NCI-H345 treated with DMSO at 0.1 percent for 48 hours (cell line): Measurements from ENCODE around the gene ING1.
"Not testable (repeated sequence)": the region's sequence is repeated elsewhere in the genome, so short reads cannot be mapped to it uniquely, and the experiment has no call there.

ENCODE experiments used
- DNase-seq: peaks from one replicate; lab custom pipeline; 2025; ENCODE audit not compliant: unreplicated experiment; lab: John Stamatoyannopoulos, UW

ING1 gene

GRCh38 chr13:110714797-110715394 lies 1.4 kb downstream of the ING1 start:
- peak; percentile 60 for DNase-seq

DNA sequence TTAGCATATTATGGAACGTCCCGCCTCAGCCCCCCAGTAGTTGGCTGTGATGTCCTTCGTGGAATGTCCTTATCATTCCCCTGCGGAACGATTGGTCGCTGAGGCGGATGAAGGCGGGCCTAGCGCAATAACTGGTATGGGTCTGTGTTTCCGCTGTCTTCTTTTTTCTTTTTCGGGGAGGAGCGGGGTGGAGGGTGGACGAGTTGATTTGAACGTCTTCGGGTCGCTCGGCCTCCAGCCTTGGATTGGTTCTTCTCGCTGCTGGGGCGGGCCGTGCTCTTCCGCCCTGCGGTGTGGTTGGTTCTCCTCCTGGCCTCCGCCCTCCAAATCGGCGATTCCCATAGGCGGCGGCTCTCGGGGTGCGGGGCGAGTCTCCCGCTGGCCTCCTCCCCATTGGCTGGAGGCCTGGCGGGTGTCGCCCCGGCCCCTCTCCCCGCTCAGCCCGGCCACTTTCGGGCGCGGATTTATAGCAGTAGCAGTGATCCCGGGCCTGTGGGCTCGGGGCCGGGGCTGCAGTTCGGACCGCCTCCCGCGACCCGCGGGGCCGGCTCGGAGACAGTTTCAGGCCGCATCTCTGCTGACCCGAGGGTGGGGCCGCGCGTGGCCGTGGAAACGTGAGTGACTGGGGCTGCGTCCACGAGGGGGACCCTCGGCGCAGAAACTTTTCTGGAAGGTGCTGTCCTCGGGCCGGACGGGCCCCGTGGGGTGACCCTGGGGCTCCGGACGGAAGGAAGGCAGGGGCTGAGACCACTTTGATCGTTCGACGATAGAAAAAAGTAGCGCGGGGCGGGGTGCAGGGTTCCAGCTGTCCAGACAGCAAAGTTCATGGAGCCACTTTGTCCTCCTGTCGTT lies 2.1 kb downstream of the ING1 start:
- peak; percentile 98 for DNase-seq

GRCh38 chr13:110716247-110716515 lies 2.7 kb downstream of the ING1 start:
- no peak for DNase-seq

DNA sequence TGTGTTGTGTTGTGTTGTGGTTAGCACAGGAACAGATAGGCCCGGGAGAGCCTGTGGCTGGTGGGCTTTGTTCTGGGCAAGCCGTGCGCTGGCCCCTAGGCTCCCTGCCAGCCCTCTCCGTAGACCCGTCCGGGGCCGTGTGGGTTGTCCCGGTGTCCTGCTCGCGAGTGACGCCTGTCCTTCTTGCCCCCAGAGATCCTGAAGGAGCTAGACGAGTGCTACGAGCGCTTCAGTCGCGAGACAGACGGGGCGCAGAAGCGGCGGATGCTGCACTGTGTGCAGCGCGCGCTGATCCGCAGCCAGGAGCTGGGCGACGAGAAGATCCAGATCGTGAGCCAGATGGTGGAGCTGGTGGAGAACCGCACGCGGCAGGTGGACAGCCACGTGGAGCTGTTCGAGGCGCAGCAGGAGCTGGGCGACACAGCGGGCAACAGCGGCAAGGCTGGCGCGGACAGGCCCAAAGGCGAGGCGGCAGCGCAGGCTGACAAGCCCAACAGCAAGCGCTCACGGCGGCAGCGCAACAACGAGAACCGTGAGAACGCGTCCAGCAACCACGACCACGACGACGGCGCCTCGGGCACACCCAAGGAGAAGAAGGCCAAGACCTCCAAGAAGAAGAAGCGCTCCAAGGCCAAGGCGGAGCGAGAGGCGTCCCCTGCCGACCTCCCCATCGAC lies 5.7 kb downstream of the ING1 start:
- DNase-seq, result no peak

- no peak for DNase-seq
Observed at GRCh38 chr13:110722971-110723370, 9.5 kb downstream of the ING1 start.

GRCh38 chr13:110723598-110723997 lies 10.1 kb downstream of the ING1 start:
- DNase-seq, result no peak

GRCh38 chr13:110726153-110726552 lies 12.7 kb downstream of the ING1 start:
- not testable (repeated sequence) for DNase-seq

DNA sequence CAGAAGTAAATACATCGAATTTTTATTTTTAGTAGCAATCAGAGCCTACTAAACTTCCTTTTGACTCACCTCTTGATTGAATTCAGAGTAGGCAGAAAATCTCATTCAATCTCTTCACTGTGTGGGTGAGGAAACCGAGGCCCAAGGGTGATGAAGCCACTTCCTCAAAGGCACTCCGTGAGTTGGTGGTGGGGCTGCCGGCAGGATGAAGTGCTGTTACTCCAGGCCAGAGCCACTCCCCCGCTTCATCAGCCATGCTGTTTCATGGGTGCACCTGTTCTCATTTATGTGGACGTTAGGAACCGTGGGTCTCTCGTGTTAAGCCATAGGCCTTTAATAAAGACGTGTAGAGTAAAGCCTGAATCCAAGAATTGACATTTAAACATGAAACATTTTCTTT lies 13.2 kb downstream of the ING1 start:
- no peak for DNase-seq

DNA sequence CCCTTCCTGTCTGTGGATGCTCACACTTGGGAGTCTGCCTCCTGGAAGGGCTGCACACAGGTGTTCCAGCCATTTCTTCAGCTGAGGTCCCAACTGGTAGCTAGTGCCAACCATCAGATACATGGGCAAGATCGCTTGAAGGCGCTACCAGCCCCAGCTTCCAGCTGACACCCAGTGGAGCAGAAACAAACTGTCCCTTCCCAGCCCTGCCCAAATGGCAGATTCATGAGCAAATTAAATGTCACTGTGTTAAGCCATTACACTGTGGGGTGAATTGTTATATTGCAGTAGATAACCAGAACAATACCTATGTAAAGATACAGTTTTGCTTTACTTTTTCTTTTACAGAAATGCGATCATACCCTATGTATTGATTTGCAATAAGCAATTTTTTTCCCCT lies 17.6 kb downstream of the ING1 start:
- DNase-seq, result no peak

GRCh38 chr13:110734561-110734960 lies 21.1 kb downstream of the ING1 start:
- no peak for DNase-seq

DNA sequence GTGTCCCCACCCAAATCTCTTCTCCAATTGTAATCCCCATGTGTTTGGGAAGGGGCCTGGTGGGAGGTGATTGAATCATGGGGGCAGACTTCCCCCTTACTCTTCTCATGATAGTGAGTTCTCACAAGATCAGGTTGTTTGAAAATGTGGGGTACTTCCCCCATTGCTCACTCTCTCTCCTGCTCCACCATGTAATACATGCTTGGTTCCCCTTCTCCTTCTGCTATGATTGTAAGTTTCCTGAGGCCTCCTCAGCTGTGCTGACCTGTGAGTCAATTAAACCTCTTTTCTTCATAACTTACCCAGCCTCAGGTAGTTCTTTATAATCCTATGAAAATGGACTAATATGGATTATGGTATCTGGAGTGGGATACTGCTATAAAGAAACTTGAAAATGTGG lies 24.1 kb downstream of the ING1 start:
- no peak for DNase-seq

- no peak for DNase-seq
Observed at GRCh38 chr13:110743687-110744086, 30.2 kb downstream of the ING1 start.

DNA sequence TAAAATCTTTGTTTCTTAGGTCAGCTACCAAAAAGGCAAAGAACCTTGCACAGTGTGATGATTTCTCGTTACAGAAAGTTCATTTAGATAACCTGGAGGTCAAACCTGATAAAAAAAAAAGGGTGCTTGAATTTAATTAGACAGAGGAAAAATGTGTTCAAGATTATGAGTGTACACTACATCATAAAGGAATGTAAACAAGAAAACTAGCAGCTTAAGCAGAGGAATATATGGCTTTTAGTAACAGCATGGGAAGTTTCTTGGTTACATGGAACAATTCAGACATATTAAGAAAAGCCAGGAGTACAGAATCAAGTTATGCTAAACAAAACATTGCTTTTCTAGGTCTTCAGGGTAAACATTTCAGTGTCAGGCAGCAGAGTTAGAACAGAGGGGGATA lies 32.9 kb downstream of the ING1 start:
- DNase-seq, result no peak

DNA sequence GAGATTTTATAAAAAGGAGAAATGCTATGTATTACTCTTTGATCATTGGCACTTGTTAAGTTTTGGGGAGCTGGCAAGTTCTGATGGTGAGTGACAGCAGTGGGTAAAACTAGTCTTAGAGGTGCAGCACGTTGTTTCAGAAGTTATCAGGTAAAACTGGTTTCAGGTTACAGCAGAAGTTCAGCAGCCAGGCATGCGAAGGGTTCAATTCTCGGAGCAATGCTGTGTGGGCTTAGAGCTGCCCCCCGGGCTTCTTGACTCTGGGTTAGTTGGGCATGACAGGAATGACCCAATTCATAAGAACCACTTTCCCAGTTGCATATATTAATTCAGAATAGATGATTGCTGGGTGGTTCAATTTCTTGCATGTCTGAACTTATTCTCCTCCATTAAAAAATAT lies 34.8 kb downstream of the ING1 start:
- DNase-seq, result no peak

DNA sequence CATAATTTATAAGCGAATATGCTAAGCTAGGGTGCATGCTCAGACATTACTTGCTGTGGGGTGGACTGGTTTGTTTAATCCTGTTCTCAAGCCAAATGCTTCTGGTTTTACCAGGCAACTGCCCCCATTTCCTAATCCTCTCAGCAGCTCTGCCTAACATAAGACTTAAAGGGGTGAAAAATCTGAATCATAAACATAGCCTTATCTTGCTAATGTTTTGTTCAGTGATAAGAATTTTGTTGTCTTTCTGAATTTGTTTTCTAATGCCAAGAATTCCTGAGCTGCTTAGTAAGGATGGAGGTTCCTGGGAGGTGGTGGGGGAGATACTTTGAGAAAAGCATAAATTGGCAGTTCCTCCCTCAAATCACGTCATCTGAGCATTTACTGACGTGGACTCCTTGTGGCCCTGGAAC lies 42.7 kb downstream of the ING1 start:
- no peak for DNase-seq

DNA sequence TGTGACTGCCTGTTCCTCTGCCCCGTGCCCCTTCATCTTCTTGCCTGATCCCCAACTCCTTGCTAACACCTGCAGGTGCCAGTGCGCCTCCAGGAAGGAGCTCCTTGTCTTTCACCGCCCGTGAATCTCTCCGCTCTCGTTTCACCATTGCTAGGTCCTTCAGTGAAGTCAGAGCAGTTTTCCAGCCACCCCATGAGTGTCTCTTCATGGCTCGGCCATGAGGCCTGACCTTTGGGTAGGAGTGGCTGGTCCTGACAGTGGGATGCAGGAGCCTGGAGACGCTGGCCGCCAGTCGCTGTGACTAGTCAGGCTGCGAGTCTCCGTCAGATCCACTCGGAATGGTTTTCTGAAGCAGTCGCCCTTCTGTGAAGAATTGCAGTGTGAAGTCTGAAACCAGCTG lies 43.8 kb downstream of the ING1 start:
- no peak for DNase-seq

GRCh38 chr13:110758195-110758805 lies 44.8 kb downstream of the ING1 start:
- no peak for DNase-seq

- DNase-seq, result no peak
Observed at GRCh38 chr13:110759710-110760109, 46.2 kb downstream of the ING1 start.

DNA sequence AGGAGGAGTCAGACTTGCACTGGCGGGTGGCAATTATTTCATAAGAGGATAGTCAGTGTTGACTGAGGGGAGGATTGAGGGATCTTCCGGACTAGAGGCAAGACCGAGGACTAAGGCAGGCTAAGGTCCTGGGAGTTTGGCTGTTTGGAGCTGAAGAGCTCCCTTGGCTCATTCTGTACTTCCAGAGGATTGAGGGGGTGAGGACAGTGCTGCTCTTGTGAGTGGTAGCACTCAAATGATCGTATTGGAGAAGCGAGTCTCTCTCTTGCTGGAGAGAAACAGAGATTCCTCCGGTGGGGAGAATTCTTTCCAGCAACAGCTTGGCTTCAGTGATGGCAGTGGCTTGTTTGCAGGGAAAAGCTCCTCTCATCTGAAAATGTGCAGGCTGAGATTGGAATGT lies 47.1 kb downstream of the ING1 start:
- DNase-seq, result no peak

DNA sequence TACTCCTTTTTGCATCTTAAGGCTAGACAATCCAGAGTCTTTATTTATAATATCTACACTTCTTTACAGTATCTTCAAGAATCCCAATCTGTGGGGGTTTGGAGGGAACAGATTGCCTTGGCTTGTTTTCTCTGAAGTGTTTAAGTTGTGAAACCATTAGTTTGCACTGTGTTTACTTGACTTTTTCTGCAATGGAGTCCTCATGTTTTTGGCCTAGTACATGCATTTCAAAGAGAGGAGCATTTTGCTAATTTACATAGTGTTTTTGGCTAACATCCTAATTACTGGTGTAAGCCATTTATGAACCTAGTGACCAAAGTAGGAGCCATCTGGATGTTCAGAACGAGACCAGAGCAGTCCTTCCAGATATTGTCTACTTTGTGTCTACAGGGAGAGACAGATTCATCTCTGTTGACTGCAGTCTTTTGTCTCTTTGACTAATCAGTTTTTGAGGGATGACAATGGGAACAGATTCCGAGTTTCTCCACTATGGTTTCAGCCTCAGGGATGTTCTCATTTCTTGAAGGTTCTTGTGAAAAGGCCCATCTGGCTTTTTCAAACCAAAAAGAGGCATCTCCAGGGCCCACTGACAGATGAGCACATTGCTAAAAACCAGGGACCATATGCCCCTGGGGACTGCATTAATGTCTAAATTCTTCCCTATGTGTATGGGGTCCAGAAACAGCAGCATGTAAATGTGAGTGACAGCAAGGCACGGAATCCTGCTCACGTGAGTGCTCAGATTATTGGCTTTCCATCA lies 53.4 kb downstream of the ING1 start:
- DNase-seq, result no peak

GRCh38 chr13:110767476-110767875 lies 54.0 kb downstream of the ING1 start:
- no peak for DNase-seq
